ENCODE measurements around the gene TIMP3. TPM values are rescaled to one million over a fixed set of nuclear protein-coding genes. Genes with fewer than 3 reads are reported as not detected.

TIMP3 gene
- total RNA-seq, 1 donor from 2014 or later, result 15.2 TPM

DNA sequence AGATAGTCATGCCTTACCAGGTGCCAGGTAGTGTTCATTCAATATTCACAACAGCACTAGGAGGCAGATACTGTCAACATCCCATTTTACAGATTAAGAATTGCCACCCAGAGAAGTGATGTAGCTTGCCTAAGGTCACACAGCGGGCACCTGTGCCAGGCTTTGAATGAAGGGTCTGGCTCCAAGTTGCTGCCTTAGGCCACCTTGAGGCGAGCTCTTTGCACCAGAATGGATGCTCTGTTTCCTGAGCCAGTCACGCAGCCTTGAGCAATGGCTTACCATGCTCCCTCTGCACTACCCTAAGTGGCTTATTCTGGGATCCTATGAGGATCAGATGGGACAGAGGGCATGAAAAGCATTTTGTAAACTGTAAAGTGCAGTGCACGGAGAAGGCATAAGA is 25.1 kb upstream of the TIMP3 start:
- Mint-ChIP-seq H3K9me3 (ENCODE audit: unreplicated experiment) (no peaks in the 10 kb centered on the region), H3K4me1 (ENCODE audit: low read depth, unreplicated experiment) (no peaks in the 10 kb centered on the region), H3K36me3 (ENCODE audit: unreplicated experiment) (no peaks in the 10 kb centered on the region), H3K27ac (ENCODE audit: unreplicated experiment) (no peak overlapping the region), H3K27me3 (ENCODE audit: unreplicated experiment) (peaks cover 3% of the 10 kb centered on the region), H3K4me3 (ENCODE audit: unreplicated experiment) (no peak overlapping the region)
- TF ChIP-seq, protein P1, sequence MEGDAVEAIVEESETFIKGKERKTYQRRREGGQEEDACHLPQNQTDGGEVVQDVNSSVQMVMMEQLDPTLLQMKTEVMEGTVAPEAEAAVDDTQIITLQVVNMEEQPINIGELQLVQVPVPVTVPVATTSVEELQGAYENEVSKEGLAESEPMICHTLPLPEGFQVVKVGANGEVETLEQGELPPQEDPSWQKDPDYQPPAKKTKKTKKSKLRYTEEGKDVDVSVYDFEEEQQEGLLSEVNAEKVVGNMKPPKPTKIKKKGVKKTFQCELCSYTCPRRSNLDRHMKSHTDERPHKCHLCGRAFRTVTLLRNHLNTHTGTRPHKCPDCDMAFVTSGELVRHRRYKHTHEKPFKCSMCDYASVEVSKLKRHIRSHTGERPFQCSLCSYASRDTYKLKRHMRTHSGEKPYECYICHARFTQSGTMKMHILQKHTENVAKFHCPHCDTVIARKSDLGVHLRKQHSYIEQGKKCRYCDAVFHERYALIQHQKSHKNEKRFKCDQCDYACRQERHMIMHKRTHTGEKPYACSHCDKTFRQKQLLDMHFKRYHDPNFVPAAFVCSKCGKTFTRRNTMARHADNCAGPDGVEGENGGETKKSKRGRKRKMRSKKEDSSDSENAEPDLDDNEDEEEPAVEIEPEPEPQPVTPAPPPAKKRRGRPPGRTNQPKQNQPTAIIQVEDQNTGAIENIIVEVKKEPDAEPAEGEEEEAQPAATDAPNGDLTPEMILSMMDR (IDR thresholded peaks at IDR 0.05; ENCODE audit: partially characterized antibody, unreplicated experiment), result no peak
- DNase-seq, result no peak

DNA sequence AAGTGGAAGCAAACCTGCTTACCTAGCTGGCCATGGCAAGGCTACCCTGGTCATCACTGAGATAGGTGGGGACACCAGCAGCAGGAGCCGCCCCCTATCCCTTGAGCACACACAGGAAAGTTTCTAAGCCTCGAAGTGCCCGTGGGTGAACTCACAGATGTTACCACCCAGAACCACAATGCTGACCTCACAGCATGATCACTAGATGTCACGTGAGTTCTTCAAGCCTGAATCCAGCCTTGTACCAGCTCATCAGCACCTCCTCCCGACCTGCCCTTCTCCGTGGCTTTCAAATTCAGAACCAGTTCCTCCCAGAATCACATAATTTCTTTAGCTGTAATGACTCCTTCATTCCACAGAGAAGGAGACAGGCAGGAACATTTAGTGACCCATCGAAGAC is 24.7 kb upstream of the TIMP3 start:
- H3K27ac Mint-ChIP-seq (ENCODE audit: unreplicated experiment), result no peak overlapping the region
- no peaks in the 10 kb centered on the region for H3K36me3 Mint-ChIP-seq (ENCODE audit: unreplicated experiment)
- H3K9me3 Mint-ChIP-seq (ENCODE audit: unreplicated experiment), result no peaks in the 10 kb centered on the region
- H3K27me3 Mint-ChIP-seq (ENCODE audit: unreplicated experiment), result peaks cover 3% of the 10 kb centered on the region
- no peak overlapping the region for H3K4me3 Mint-ChIP-seq (ENCODE audit: unreplicated experiment)
- DNase-seq, result no peak
- TF ChIP-seq, protein P1 (IDR thresholded peaks at IDR 0.05; ENCODE audit: partially characterized antibody, unreplicated experiment), result no peak
- H3K4me1 Mint-ChIP-seq (ENCODE audit: low read depth, unreplicated experiment), result no peaks in the 10 kb centered on the region

DNA sequence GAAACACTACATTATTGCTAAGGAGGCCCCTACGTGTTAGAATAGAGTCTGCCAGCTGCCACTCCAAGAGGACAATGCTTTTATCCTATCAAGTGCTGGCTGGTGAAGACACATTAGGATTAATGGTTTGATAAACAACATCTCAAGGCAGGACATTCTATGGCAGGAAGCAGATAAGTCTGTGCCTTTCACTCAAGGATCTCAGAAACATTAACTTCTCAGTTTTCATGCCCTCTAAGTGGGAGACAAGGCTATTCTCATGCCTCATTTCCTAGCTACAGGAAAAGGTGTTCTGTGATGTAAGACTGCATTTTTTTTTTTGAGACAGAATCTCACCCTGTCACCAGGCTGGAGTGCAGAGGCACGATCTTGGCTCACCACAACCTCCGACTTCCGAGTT is 23.5 kb upstream of the TIMP3 start:
- Mint-ChIP-seq H3K36me3 (ENCODE audit: unreplicated experiment) (no peaks in the 10 kb centered on the region), H3K27ac (ENCODE audit: unreplicated experiment) (no peak overlapping the region), H3K27me3 (ENCODE audit: unreplicated experiment) (peaks cover 3% of the 10 kb centered on the region), H3K4me1 (ENCODE audit: low read depth, unreplicated experiment) (no peaks in the 10 kb centered on the region), H3K4me3 (ENCODE audit: unreplicated experiment) (no peak overlapping the region), H3K9me3 (ENCODE audit: unreplicated experiment) (no peaks in the 10 kb centered on the region)
- TF ChIP-seq, protein P1 (IDR thresholded peaks at IDR 0.05; ENCODE audit: partially characterized antibody, unreplicated experiment), result no peak
- DNase-seq, result no peak

DNA sequence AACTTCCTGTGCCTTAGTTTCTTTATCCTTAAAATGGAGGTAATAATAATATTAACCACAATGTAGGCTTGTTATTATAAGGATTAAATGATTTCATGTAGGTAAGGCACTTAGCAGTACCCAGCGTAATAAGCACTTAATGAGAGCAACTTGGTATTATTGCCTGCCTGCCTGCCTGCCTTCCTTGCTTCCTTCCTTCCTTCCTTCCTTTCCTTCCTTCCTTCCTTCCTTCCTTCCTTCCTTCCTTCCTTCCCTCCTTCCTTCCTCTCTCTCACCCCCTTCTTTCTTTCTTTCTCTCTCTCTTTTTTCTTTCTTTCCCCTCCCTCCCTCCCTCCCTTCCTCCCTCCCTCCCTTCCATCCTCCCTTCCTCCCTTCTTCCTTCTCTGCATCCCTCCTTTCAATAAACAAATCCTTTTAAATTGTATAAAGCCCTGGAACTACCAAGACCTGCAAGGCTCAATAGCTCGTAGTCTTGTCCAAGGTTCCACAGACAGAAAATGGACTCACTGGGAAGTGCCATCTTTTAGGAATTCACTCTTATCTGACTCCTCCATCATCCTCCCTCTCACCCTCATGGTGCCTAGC is 20.7 kb upstream of the TIMP3 start:
- no peak overlapping the region for H3K27ac Mint-ChIP-seq (ENCODE audit: unreplicated experiment)
- TF ChIP-seq, protein P1 (IDR thresholded peaks at IDR 0.05; ENCODE audit: partially characterized antibody, unreplicated experiment), result no peak
- H3K4me3 Mint-ChIP-seq (ENCODE audit: unreplicated experiment), result no peak overlapping the region
- no peaks in the 10 kb centered on the region for H3K9me3 Mint-ChIP-seq (ENCODE audit: unreplicated experiment)
- DNase-seq, result no peak
- no peaks in the 10 kb centered on the region for H3K4me1 Mint-ChIP-seq (ENCODE audit: low read depth, unreplicated experiment)
- H3K27me3 Mint-ChIP-seq (ENCODE audit: unreplicated experiment), result peaks cover 6% of the 10 kb centered on the region
- H3K36me3 Mint-ChIP-seq (ENCODE audit: unreplicated experiment), result no peaks in the 10 kb centered on the region

DNA sequence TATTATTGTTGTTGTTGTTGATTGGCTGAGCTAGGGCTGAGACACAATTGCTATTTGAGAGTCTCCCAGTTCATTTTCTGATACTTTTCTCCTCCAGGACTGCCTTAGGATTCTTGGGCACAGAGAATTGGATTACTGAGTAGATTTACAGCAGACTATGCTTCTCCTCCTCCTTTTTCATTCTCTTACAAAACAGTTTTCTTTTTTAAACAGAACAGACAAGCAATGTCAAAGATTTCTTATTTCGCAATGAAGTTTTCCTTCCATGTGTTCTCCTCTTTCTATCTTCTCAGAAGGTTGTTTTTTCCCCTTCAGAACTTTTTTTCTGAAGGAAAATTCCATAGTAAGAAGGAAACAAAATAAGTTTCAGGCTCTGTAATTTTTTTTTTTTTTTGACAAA is 19.8 kb upstream of the TIMP3 start:
- Mint-ChIP-seq H3K27me3 (ENCODE audit: unreplicated experiment) (peaks cover 6% of the 10 kb centered on the region), H3K4me1 (ENCODE audit: low read depth, unreplicated experiment) (no peaks in the 10 kb centered on the region), H3K4me3 (ENCODE audit: unreplicated experiment) (no peak overlapping the region), H3K9me3 (ENCODE audit: unreplicated experiment) (no peaks in the 10 kb centered on the region), H3K27ac (ENCODE audit: unreplicated experiment) (no peak overlapping the region), H3K36me3 (ENCODE audit: unreplicated experiment) (no peaks in the 10 kb centered on the region)
- no peak for DNase-seq
- TF ChIP-seq, protein P1 (IDR thresholded peaks at IDR 0.05; ENCODE audit: partially characterized antibody, unreplicated experiment), result no peak

Data from glutamatergic neuron (in vitro differentiated cells).